Lung (tissue), 12 donors: ENCODE data around the gene ATP9A. TPM values are rescaled to one million over a fixed set of nuclear protein-coding genes. Genes with fewer than 3 reads are reported as not detected.

Experiments used
- ATAC-seq: fragments of 200-7000 bp; cut with Tn5 transposase; one replicate; pipeline ENCODE4 v1.9.1; 2020; ENCODE audit warnings: moderate number of reproducible peaks; ENCODE audit not compliant: insufficient read depth, low FRiP score
- DNase-seq, 3 donors: peaks; one replicate each; pipeline ENCODE4 v3.0.0-alpha.2; 2013 to 2017
- H3K27ac ChIP-seq, 2 donors: one replicate each; pipeline ENCODE4 v1.5.1; 2013; ENCODE audit warnings: mild to moderate bottlenecking in 2 of 2, moderate library complexity in 2 of 2, control low read depth in 1 of 2, inconsistent platforms in 1 of 2, low read depth in 1 of 2, low read length in 1 of 2
- H3K27me3 ChIP-seq, 3 donors: one replicate each; pipeline ENCODE4 v1.5.1; 2013; ENCODE audit warnings: low read length in 2 of 3; ENCODE audit not compliant: control insufficient read depth in 3 of 3, insufficient read depth in 3 of 3
- H3K36me3 ChIP-seq, 4 donors: one replicate each; pipeline ENCODE4 v1.5.1; 2013; ENCODE audit warnings: low read length in 4 of 4, mild to moderate bottlenecking in 1 of 4, moderate library complexity in 1 of 4; ENCODE audit not compliant: control insufficient read depth in 4 of 4, insufficient read depth in 4 of 4
- H3K4me1 ChIP-seq, 5 donors: one replicate each; pipeline ENCODE4 v1.5.1; 2013; ENCODE audit warnings: low read length in 5 of 5, mild to moderate bottlenecking in 2 of 5, moderate library complexity in 1 of 5; ENCODE audit not compliant: control insufficient read depth in 5 of 5, insufficient read depth in 5 of 5
- H3K4me3 ChIP-seq: one replicate; pipeline ENCODE4 v1.5.1; 2013; ENCODE audit warnings: mild to moderate bottlenecking, control low read depth, moderate library complexity
- H3K9ac ChIP-seq, 2 donors: one replicate each; pipeline ENCODE4 v1.5.1; 2013; ENCODE audit warnings: low read length in 2 of 2, control low read depth in 1 of 2; ENCODE audit not compliant: insufficient read depth in 1 of 2
- H3K9me3 ChIP-seq, 4 donors: one replicate each; pipeline ENCODE4 v1.5.1; 2013; ENCODE audit warnings: low read length in 3 of 4, mild to moderate bottlenecking in 1 of 4, moderate library complexity in 1 of 4; ENCODE audit not compliant: control insufficient read depth in 4 of 4, insufficient read depth in 3 of 4
- WGBS, 2 donors: extraction: QIAGEN DNeasy Blood & Tissue Kit; methylation state at CpG; one replicate each; pipeline ENCODE4 v1.1.7; 2013; 5-methylcytosine and 5-hydroxymethylcytosine counted together
- polyA plus RNA-seq, 2 donors: library from polyadenylated mRNA; stranded (reverse); fragments of 200-250 nt; gene quantifications; one replicate each; pipeline ENCODE4 v1.2.1, GENCODE V29; 2013
- total RNA-seq, 2 donors: library from RNA; depleted of rRNA in 1 of 2; stranded (reverse); fragments of >200 nt in 1 of 2; gene quantifications; one replicate each; pipeline ENCODE4 v1.2.1, GENCODE V29; 2014 to 2021
- TF ChIP-seq, protein P1 (sequence below): IDR thresholded peaks from 2 replicates; pipeline ENCODE4 v1.5.1; 2012; ENCODE audit warnings: mild to moderate bottlenecking; ENCODE audit errors: control extremely low read depth, extremely low read depth
- donor health status: control.
- donor health status: control.
- donor health status: Bipolar disorder and iron deficiency.
- donor health status: healthy.
- donor health status: DM: yes; HTN: yes; CAD: no.

The ATP9A gene
- total and polyA plus RNA-seq, 4 donors, result 3.3 to 43.6 (median 14.9) TPM

DNA sequence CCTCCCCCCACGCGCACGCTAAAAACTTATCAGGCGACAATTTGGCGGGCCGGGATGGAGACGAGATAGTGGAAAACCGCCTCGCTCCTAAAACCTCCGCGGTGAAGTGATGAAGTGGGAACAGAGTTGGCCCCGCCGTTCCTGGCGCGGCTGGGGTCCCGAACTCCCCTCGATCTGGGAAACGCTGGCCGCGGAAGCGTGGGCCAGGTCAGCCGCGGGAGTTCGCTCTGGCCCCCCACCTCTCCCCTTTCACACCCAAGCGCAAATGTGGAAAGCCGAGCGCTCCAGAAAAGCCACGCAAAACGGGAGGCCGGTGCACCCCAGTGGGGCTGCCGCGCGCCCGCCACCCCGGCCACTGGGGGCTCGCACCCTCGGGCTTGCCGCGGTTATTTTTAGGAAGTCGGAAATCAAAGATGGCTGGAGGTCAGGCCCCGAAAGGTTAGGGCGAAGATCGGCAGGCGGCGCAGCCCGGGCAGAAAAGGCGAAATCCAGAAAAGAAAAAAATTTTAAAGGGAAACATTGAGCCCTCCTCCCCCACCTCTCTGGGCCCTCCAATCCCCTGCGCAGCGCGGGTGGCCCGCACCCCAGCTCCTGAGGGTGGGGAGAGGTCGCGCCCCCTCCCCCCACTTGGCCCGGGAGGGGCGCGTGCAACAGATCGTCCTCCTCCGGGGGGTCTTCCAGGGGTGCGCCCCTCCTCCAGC, 33.1 kb upstream of the ATP9A start:
- Histone ChIP-seq H3K9me3 (no peaks in the 10 kb centered on the region), H3K27me3 (no peaks in the 10 kb centered on the region), H3K4me1 (peaks cover 7 to 38% (median 9%) of the 10 kb centered on the region in 5 donors), H3K27ac (no peak overlapping the region), H3K9ac (peak overlapping the region; percentile 41 to 72), H3K4me3 (peak overlapping the region; percentile 22), H3K36me3 (no peaks in the 10 kb centered on the region)
- TF ChIP-seq, protein P1, sequence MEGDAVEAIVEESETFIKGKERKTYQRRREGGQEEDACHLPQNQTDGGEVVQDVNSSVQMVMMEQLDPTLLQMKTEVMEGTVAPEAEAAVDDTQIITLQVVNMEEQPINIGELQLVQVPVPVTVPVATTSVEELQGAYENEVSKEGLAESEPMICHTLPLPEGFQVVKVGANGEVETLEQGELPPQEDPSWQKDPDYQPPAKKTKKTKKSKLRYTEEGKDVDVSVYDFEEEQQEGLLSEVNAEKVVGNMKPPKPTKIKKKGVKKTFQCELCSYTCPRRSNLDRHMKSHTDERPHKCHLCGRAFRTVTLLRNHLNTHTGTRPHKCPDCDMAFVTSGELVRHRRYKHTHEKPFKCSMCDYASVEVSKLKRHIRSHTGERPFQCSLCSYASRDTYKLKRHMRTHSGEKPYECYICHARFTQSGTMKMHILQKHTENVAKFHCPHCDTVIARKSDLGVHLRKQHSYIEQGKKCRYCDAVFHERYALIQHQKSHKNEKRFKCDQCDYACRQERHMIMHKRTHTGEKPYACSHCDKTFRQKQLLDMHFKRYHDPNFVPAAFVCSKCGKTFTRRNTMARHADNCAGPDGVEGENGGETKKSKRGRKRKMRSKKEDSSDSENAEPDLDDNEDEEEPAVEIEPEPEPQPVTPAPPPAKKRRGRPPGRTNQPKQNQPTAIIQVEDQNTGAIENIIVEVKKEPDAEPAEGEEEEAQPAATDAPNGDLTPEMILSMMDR, result no peak
- DNase-seq (peak; percentile 61 to 76 (median 69)), ATAC-seq (no peak)
- 1% methylated on average over 58 to 59 of the region's 59 CpGs for WGBS, 2 donors

GRCh38 chr20:51800872-51801121, 32.6 kb upstream of the ATP9A start:
- TF ChIP-seq, protein P1, result no peak
- H3K9me3 ChIP-seq, result no peaks in the 10 kb centered on the region
- 0 to 2% methylated on average over 18 of the region's 18 CpGs for WGBS, 2 donors
- H3K4me3 ChIP-seq, result no peak overlapping the region
- H3K36me3 ChIP-seq, result no peaks in the 10 kb centered on the region
- H3K27me3 ChIP-seq, result no peaks in the 10 kb centered on the region
- H3K4me1 ChIP-seq, result peaks cover 7 to 40% (median 10%) of the 10 kb centered on the region in 5 donors
- ATAC-seq (no peak), DNase-seq (peak; percentile 59 to 73 (median 66))
- H3K27ac ChIP-seq, result no peak overlapping the region
- peak overlapping the region; percentile 41 to 67 for H3K9ac ChIP-seq

DNA sequence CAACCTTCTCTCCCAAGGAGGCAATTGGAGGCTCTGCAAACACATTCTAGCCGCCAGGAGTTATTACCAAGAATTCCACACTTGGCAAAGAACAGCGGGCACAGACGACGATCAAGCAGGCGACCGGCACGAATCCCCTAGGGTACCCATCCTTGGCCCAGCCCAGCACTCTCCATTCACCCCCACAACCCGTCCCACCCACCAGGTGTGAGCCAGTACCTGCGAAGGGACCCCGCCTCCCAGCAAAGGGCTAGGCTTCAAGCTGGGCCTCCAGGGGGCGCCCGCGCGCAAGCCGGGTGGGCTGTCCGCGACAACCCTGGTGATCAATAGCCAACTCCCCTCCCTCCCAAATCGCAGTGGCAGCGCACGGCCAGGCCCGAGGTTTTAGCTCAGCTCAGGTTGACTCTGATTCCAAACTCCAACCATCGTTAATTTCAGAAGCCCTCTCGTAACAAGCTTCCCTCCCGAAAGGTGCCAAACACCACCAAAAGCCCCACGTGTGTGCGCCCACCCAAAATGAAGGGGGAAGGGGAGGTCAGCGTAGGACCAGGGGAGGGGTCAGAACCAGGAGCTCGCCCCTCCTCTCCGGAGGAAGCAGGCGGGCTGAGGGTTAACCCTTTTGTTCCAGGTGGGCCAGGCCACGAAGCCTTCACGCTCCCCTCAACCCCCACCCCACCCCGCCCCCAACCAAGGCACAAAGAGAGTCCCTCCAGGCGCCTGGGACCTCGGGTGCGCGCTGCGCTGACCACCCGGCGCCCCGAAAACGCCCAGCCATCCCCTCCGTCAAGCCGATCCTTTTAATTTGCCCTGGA, 32.1 kb upstream of the ATP9A start:
- 1% methylated on average over 42 to 44 of the region's 44 CpGs for WGBS, 2 donors

More for the DNA sequence above, 32.1 kb upstream of the ATP9A start:
- Histone ChIP-seq H3K9me3 (no peaks in the 10 kb centered on the region), H3K27me3 (no peaks in the 10 kb centered on the region), H3K4me3 (no peak overlapping the region), H3K4me1 (peaks cover 7 to 45% (median 10%) of the 10 kb centered on the region in 5 donors), H3K36me3 (no peaks in the 10 kb centered on the region), H3K27ac (no peak overlapping the region), H3K9ac (peak overlapping the region; percentile 59 to 88)
- TF ChIP-seq, protein P1, result peak; percentile 8
- ATAC-seq, result peak; percentile 62
- peak; percentile 87 to 92 (median 90) for DNase-seq
